ENCODE data around the gene TMEM259.

The TMEM259 gene

GRCh38 chr19:1035998-1036621, 15.2 kb upstream of the TMEM259 start:
- H2AFZ ChIP-seq (ENCODE audit: low read length) = no peak overlapping the region
- H3K9ac ChIP-seq (ENCODE audit: low read length) = no peak overlapping the region
- no peaks in the 10 kb centered on the region for H3K9me3 ChIP-seq (ENCODE audit: low read length)
- no peaks in the 10 kb centered on the region for H4K20me1 ChIP-seq (ENCODE audit: insufficient read depth, low read length)
- peak overlapping the region; percentile 99 for H3K27ac ChIP-seq (ENCODE audit: low read depth, low read length, poor library complexity, severe bottlenecking)
- TF ChIP-seq EZH2 (IDR thresholded peaks at IDR 0.05; ENCODE audit: borderline replicate concordance, low read length) = no peak
- peak; percentile 35; the same call in 1 of the 2 replicates for TF ChIP-seq CTCF (IDR thresholded peaks at IDR 0.05; ENCODE audit: low read length)
- no peak overlapping the region for H3K4me2 ChIP-seq (ENCODE audit: low read length)
- H3K4me1 ChIP-seq (ENCODE audit: insufficient read depth, low read length, severe bottlenecking) = peaks cover 27% of the 10 kb centered on the region
- H3K79me2 ChIP-seq (ENCODE audit: insufficient read depth, low read length) = no peaks in the 10 kb centered on the region
- peaks cover 13% of the 10 kb centered on the region; the same call in 1 of the 2 replicates for H3F3A ChIP-seq (ENCODE audit: insufficient read depth, low read length)
- no peak overlapping the region for H3K4me3 ChIP-seq (ENCODE audit: low read depth, low read length, poor library complexity, severe bottlenecking)
- no peaks in the 10 kb centered on the region for H3K27me3 ChIP-seq (ENCODE audit: insufficient read depth, low read length)
- H3K36me3 ChIP-seq (ENCODE audit: insufficient read depth, low read length) = peaks cover 37% of the 10 kb centered on the region
- no peaks in the 10 kb centered on the region for H3K9me2 ChIP-seq (ENCODE audit: low read depth, low read length)

- Histone ChIP-seq H3K4me2 (ENCODE audit: low read length) (no peak overlapping the region), H4K20me1 (ENCODE audit: insufficient read depth, low read length) (no peaks in the 10 kb centered on the region), H3K4me1 (ENCODE audit: insufficient read depth, low read length, severe bottlenecking) (peaks cover 30% of the 10 kb centered on the region), H3F3A (ENCODE audit: insufficient read depth, low read length) (0 out of 2 replicates have a peak, but pooled peaks cover 1% of the 10 kb centered on the region), H3K9me2 (ENCODE audit: low read depth, low read length) (no peaks in the 10 kb centered on the region), H3K79me2 (ENCODE audit: insufficient read depth, low read length) (peaks cover 1% of the 10 kb centered on the region; the same call in 1 of the 2 replicates), H3K9ac (ENCODE audit: low read length) (no peak overlapping the region), H3K4me3 (ENCODE audit: low read depth, low read length, poor library complexity, severe bottlenecking) (no peak overlapping the region), H3K36me3 (ENCODE audit: insufficient read depth, low read length) (peaks cover 53% of the 10 kb centered on the region), H2AFZ (ENCODE audit: low read length) (no peak overlapping the region), H3K27ac (ENCODE audit: low read depth, low read length, poor library complexity, severe bottlenecking) (peak overlapping the region; percentile 59), H3K27me3 (ENCODE audit: insufficient read depth, low read length) (no peaks in the 10 kb centered on the region), H3K9me3 (ENCODE audit: low read length) (no peaks in the 10 kb centered on the region)
- TF ChIP-seq EZH2 (IDR thresholded peaks at IDR 0.05; ENCODE audit: borderline replicate concordance, low read length) (no peak), CTCF (IDR thresholded peaks at IDR 0.05; ENCODE audit: low read length) (no peak)
Measured at GRCh38 chr19:1032264-1032867, 11.4 kb upstream of the TMEM259 start.

- TF ChIP-seq CTCF (IDR thresholded peaks at IDR 0.05; ENCODE audit: low read length) = no peak
- TF ChIP-seq EZH2 (IDR thresholded peaks at IDR 0.05; ENCODE audit: borderline replicate concordance, low read length) = no peak
- Histone ChIP-seq H3K9ac (ENCODE audit: low read length) (peak overlapping the region; percentile 98), H3K9me2 (ENCODE audit: low read depth, low read length) (no peaks in the 10 kb centered on the region), H3K79me2 (ENCODE audit: insufficient read depth, low read length) (peaks cover 9% of the 10 kb centered on the region), H3K27me3 (ENCODE audit: insufficient read depth, low read length) (no peaks in the 10 kb centered on the region), H3K9me3 (ENCODE audit: low read length) (no peaks in the 10 kb centered on the region), H2AFZ (ENCODE audit: low read length) (no peak overlapping the region), H3K4me1 (ENCODE audit: insufficient read depth, low read length, severe bottlenecking) (peaks cover 35% of the 10 kb centered on the region), H3K4me3 (ENCODE audit: low read depth, low read length, poor library complexity, severe bottlenecking) (peak overlapping the region; percentile 98), H3K36me3 (ENCODE audit: insufficient read depth, low read length) (peaks cover 34% of the 10 kb centered on the region), H4K20me1 (ENCODE audit: insufficient read depth, low read length) (no peaks in the 10 kb centered on the region), H3K27ac (ENCODE audit: low read depth, low read length, poor library complexity, severe bottlenecking) (peak overlapping the region; percentile 88), H3F3A (ENCODE audit: insufficient read depth, low read length) (no peaks in the 10 kb centered on the region), H3K4me2 (ENCODE audit: low read length) (peak overlapping the region; percentile 97)
Measured at GRCh38 chr19:1028062-1028926, 7.4 kb upstream of the TMEM259 start.
